Fibroblast of upper back skin (primary cell): ENCODE data around the gene DUSP2.
A peak's percentile ranks its signal among the peaks of the same experiment; 100 is the strongest.
"Not testable (repeated sequence)": the region's sequence is repeated elsewhere in the genome, so short reads cannot be mapped to it uniquely, and the experiment has no call there.

Experiments
- DNase-seq: peaks from one replicate; pipeline ENCODE4 v3.0.0-alpha.2; 2013

DUSP2 gene

GRCh38 chr2:96146881-96147592, 1.8 kb upstream of the DUSP2 start:
- no peak for DNase-seq

DNA sequence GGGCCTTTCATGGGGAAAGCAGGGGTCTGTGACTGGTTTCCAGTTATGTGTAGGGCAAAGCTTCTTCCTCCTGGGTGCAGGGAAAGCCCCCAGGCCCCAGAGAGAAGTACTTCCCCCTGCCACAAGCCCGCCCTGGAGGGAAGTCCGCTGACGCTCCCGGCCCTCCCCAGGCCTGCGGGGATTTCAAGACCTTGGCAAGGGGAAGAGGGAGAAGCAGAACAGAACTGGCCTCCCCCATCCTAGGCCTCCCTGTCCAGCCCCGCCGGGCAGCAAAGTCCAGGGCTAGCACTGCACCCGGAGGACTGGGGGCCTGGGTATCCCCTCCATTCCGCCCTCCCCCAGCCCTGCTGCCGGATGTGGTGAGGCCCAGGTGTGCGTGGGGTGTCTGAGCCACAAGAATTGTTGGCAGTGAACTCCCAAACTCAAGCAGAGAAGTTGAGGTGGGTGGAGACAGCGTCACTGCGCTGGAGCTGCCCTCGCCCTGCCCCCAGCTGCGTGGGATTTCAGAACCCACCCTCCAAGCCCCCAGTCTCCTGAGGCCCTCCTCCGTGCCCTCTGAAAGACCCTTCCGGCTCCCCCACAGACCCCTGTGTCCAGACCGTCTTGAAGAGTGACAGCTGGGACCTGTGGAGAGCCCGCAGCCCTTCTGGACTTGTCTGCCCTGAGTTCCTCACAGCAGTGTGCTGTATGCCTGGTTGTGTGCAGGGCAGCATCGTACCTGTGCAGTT, 1.1 kb upstream of the DUSP2 start:
- peak; percentile 29 for DNase-seq

DNA sequence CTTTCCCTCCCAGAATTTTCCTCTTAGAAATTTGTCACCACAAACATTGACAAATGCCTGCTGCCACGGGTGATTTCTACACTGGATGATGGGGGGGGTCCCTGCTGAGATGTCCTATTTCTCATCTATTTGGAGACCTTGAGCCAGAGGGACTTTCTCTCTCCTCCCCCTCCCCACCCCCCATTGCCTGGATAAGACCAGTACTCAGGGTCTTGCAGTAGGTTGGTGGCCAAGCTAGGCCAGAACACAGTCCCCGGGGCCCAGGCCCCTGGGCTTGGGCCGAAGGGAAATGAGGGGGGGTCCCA, 560 bp upstream of the DUSP2 start:
- DNase-seq: no peak

- DNase-seq: no peak
These were observed 682 bp downstream of the DUSP2 start for GRCh38 chr2:96144481-96145035.

- no peak for DNase-seq
These were observed 1.3 kb downstream of the DUSP2 start for GRCh38 chr2:96143848-96144480.

- DNase-seq: no peak
These were observed 1.9 kb downstream of the DUSP2 start for GRCh38 chr2:96143231-96143847.

DNA sequence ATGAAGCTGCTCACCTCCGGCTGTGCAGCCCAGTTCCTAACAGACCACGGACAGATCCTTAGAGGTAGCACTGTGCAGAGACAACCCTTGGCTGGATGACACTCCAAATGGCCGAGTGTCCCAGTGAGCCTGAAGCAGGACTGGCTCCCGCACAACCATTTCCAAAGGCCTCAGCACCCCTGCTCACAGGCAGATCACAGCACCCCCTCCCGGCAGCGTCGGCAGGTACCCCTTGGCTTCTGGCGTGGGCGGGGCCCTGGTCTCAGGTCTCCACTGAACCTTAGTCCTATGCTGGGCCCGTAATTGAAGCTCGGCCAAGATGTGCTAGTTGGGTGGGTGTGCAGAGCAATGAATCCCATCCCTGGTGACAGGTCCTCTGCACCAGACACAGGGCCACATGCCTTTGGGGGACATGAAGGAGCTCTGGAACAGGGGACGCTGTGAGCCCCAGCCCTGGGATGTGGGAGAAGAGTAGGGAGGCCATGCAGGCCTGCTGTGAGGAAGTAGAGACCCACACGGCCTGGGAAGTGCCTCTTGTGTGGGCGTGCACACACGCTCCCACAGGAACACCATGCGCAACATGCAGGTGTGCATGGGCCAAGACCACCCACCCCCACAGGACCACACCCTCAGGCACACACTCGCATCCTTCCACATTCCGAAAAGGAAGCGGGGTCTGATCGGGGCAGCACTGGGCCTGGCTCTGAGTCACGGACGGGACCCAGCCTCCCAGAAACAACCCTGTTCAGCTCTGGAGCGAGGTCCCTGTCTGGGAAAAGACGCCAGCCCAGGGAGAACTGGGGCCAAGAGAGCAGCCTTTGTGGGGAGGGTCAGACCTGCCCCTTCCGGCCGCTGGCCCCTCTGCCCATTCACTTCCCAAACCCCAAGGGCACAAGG, 2.8 kb downstream of the DUSP2 start:
- no peak for DNase-seq

- not testable (repeated sequence) for DNase-seq
These were observed 3.6 kb downstream of the DUSP2 start for GRCh38 chr2:96141624-96141967.

GRCh38 chr2:96140941-96141623, 4.2 kb downstream of the DUSP2 start:
- DNase-seq: no peak

- DNase-seq: no peak
These were observed 6.0 kb downstream of the DUSP2 start for GRCh38 chr2:96139181-96139758.

DNA sequence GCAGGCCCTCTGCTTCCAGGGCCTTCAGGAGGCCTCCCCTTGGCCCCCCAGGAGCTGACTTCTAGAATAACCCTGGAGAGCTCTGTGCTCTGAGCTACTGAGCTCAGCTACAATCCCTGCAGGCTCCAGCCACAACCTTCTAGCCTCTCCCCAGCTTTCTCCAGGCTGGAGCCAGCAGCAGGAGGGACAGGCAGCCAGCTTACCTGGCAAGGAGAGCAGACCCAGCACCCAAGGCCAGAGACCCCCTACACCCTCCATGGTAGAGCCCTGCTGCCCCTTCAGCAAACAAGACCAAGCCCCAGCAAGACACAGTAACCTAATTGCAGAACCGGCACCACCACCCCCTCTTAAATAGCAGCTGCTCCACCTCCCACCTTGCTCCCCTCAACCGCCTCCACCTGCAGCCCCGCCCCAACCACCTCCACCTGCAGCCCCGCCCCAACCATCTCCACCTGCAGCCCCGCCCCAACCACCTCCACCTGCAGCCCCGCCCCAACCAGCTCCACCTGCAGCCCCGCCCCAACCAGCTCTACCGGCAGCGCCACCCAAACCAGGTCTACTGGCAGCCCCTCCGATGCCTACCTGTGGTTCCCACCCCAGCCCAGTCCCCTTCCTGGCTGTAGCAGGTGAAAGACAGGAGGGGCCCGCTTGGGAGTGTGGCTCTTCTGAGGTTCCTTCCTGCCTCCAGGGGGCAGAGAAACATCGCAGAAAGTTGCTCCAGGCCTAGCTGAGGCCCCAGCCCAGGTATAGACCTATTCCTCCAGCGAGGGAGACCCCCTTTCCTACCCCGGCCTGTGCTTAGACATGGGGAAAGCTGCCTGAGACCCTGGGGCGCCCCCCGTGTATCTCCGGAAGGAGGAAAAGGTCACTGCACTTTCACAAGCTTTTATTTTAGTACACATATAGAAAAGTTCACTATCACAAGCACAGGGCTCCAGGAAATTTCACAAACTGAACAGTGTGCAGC, 6.8 kb downstream of the DUSP2 start, which contains the start of gene ASTL:
Gene ASTL (minus strand): TSS at position 324 of the 967 bp plus-strand sequence. CDS start 66 bp downstream, at position 258.
- peak; percentile 46 for DNase-seq

GRCh38 chr2:96137321-96138178, 7.7 kb downstream of the DUSP2 start:
- DNase-seq: no peak

DNA sequence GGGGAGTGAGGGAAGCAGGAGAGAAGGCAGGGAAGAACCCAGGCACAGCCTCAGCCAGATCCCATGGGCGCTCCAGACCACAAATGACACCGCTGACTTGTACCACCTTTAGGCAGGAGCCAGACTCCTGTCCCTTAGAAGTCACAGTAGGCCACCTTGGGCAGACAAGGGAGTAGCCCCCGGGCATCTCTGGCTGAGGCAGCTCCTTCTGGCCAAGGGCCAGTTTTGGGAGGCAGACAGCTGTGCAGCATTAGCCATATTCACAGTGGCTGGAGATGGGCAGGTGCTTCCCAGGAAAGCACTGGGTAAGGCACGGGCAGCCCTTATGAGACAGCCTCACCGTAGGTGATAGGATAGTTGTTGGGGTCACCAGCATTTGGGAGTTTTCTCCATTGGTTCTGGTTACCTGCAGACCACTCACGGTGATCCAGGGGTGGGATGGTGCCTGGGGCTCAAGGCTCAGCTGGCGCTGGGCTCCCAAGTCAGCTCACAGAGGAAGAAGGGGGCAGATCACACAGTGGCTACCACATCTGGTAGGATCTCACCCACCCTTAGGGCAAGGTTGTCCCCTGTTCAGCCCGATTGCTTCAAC, 9.0 kb downstream of the DUSP2 start:
- DNase-seq: no peak

DNA sequence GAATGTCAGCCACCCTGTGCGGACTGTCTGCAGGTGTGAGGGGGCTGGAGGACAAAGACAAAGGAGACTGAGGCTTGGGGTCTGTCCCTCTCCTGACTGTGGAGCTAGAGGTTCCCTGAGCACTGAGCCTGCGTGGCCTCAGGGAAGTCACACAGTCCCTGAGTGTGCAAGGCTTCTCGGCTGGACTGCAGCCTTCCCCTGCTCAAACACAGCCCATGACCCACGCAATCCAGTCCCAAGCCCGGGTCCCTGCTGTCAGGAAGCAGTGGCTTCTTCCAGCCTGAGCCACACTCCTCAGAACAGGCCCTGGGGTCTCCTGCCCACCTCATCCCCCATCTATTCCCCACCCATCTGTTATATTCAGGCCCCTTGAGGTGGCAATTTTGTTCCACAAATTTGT, 9.6 kb downstream of the DUSP2 start:
- DNase-seq: no peak

GRCh38 chr2:96135171-96135570, 10.1 kb downstream of the DUSP2 start:
- DNase-seq: no peak

GRCh38 chr2:96134421-96134820, 10.8 kb downstream of the DUSP2 start:
- no peak for DNase-seq

DNA sequence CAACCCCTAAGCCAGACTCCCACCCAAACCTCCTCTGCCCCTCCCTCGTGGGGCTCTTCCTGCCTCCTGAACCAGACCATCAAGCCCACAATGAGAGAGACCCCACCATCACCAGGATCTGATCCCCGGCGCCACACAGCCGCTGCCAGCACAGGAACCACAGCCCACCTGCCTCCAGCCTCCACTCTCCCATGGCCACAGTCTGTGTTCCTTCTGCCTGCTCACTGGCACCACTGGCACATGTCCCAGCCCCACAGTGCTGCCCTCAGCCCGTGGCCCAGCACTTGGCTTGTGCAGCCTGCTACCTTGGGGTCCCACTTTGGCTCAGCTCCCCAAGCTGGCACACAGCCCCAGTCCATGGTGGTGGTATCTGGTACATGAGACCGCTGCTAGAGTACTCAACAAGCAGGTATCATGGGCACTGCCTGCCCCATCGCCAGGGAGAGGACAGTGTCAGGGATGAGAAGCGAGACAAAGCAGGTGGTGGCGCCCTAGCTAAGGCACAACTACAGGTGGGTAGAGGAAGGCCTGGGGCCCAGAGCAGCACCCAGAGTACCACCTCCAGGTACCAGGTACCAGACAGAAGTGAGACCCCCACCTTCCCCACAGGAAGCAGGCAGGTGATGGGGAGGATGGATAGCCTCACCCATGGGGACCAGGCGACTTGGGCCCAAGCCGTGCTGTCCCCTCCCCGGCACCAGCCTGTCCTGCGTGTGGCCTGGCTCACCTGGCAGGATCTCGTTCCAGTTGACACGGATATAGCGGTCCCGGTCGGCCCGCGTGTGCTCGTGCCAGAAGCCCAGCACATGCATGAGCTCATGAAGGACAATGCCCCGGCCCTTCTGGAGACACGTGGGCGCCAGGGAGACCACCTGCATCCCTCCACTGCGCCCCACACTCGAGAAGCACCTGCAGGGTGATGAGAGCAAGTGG, 13.2 kb downstream of the DUSP2 start:
- no peak for DNase-seq
